ENCODE data around the gene EPB41L2.

Gene EPB41L2

GRCh38 chr6:131093334-131093733, 30.3 kb upstream of the EPB41L2 start:
- TF ChIP-seq, protein P1, sequence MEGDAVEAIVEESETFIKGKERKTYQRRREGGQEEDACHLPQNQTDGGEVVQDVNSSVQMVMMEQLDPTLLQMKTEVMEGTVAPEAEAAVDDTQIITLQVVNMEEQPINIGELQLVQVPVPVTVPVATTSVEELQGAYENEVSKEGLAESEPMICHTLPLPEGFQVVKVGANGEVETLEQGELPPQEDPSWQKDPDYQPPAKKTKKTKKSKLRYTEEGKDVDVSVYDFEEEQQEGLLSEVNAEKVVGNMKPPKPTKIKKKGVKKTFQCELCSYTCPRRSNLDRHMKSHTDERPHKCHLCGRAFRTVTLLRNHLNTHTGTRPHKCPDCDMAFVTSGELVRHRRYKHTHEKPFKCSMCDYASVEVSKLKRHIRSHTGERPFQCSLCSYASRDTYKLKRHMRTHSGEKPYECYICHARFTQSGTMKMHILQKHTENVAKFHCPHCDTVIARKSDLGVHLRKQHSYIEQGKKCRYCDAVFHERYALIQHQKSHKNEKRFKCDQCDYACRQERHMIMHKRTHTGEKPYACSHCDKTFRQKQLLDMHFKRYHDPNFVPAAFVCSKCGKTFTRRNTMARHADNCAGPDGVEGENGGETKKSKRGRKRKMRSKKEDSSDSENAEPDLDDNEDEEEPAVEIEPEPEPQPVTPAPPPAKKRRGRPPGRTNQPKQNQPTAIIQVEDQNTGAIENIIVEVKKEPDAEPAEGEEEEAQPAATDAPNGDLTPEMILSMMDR (IDR thresholded peaks at IDR 0.05), result no peak

- TF ChIP-seq, protein P1 (IDR thresholded peaks at IDR 0.05), result no peak
Measured at GRCh38 chr6:131084982-131085381, 21.9 kb upstream of the EPB41L2 start.

GRCh38 chr6:131083687-131084086, 20.6 kb upstream of the EPB41L2 start:
- TF ChIP-seq, protein P1 (IDR thresholded peaks at IDR 0.05), result no peak

GRCh38 chr6:131082335-131082734, 19.3 kb upstream of the EPB41L2 start:
- TF ChIP-seq, protein P1 (IDR thresholded peaks at IDR 0.05), result no peak

- TF ChIP-seq, protein P1 (IDR thresholded peaks at IDR 0.05), result no peak
Measured at GRCh38 chr6:131080084-131080483, 17.0 kb upstream of the EPB41L2 start.

DNA sequence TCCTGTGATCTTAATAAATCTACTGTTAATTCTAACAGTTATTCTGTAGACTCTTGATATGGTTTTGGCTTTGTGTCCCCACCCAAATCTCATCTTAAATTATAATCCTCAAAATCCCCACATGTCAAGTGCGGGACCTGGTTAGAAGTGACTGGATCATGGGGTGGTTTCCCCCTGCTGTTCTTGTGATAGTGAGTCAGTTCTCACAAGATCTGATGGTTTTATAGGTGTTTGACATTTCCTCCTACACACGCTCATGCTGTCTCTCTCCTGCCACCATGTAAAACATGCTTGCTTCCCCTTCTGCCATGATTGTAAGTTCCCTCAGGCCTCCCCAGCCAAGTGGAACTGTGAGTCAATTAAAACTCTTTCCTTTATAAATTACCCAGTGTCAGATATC, 10.5 kb upstream of the EPB41L2 start:
- TF ChIP-seq, protein P1 (IDR thresholded peaks at IDR 0.05), result no peak

DNA sequence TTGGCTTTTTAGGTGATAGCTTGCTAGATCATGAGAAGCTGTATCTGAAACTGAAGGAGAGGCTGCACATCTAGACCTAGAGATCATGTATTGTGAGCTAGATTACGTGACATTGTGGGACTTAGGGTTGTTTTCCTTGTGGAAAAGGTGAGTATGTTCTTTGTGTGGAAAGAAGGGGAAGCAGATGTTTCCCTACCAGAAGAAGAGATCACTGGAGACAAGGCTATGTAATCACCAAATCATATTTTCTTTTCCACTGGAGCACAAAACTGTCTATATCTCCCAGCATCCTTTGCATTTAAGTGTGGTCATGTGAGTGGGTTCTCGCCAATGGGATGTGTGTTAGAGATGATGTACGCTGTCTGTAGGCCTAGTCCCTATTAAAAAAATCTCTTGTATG, 7.0 kb upstream of the EPB41L2 start:
- TF ChIP-seq, protein P1 (IDR thresholded peaks at IDR 0.05), result no peak

GRCh38 chr6:131068165-131068564, 5.1 kb upstream of the EPB41L2 start:
- TF ChIP-seq, protein P1 (IDR thresholded peaks at IDR 0.05), result no peak
